Limb (tissue), 2 donors: ENCODE measurements around the gene PHLPP1.
A peak's percentile ranks its signal among the peaks of the same experiment; 100 is the strongest.

ENCODE experiments used
- DNase-seq, 2 donors: peaks; one replicate each; pipeline ENCODE4 v3.0.0-alpha.2; 2016; ENCODE audit errors: extremely low spot score in 2 of 2

PHLPP1 gene

DNA sequence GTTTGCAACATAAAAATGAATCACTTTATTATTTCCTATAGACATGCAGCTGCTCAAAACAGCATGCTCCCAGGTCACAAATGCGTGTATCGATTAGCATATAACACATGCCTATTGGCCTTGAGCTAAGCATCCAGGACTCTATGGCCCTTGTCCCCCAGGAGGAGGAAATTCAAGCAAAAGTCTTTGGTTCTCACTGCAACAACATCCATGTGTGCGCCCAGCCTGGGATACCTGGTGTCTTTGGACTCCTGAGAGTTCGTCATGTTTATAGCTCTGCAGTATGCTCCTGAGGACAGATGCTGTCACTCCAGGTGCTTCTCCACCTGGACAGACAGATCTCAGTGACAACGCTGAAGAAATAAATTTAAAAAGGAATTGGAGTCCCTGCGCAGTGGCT, 284.6 kb downstream of the PHLPP1 start:
- no peak for DNase-seq

DNA sequence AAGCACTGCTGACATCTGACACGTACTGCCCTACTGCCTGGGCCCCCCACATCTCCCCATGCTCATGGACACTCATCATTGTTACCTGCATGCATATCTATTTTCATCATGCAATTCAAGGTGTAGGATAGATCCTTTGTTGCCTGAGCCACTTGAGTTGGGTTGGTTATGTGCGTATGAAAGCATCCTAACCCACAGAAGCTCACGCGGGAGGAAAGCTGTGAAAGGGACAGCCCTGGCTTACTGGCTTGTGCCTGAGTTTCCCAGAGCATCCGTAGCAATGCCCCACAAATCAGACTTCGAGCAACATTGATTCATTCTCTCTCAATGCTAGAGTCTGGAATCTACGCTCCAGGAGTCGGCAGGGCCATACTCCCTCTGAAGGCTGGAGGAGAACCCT, 285.5 kb downstream of the PHLPP1 start:
- no peak for DNase-seq

DNA sequence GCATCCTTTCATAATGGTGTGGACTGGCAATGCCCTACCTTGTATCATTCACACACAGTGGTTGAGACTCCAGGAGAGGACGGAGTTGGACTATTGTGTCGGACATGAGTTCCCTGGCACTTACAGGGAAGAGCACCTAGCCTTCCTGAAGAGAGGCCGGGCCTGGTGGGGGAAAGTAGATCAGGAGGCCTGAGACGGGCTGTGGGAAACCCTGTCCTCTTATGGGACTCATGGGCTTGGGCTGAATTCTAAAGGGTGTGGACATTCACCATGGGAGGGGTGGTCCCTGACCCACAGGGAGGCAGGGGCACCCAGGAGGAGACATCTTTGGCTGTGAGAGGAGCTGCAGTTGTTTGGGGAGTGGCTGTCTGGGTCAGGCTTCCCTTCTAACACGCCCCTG, 286.5 kb downstream of the PHLPP1 start:
- DNase-seq = no peak

DNA sequence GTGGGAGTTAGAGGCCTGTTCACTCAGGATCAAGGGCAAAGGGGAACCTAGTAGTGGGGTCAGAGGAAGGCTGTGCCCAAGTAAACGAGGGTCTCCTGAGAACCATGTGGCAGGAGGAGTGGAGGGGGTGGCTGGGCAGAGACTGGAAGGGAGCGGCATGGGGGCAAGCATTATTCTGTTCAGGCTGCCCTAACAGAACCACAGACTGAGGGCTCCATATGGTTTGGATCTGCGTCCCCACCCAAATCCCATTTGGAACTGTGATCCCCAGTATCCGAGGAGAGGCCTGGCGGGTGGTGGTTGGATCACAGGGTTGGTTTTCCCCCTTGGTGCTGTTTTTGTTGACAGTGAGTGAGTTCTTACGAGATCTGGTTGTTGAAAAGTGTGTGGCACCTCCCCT, 287.0 kb downstream of the PHLPP1 start:
- no peak for DNase-seq

DNA sequence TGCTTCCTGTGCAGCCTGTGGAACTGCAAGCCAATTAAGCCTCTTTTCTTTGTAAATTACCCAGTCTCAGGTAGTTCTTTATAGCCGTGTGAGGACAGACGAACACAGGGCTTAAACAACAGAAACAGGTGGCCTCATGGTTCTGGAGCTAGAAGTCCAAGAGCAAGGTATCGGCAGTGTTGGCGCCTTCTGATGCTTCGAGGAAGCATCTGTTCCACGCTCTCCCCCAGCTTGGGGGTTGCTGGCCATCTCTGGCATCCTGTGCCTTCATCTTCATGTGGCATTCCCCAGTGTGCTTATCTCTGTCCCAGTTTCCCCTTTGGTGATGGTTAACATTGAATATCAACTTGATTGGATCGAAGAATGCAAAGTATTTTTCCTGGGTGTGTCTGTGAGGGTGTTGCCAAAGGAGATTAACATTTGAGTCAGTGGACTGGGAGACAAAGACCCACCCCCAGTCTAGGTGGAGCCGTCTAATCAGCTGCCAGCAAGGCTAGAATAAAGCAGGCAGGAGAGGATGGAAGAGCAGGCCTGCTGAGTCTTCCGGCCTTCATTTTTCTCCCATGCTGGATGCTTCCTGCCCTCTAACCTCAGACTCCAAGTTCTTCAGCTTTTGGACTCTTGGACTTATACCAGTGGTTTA, 287.6 kb downstream of the PHLPP1 start:
- DNase-seq = no peak

DNA sequence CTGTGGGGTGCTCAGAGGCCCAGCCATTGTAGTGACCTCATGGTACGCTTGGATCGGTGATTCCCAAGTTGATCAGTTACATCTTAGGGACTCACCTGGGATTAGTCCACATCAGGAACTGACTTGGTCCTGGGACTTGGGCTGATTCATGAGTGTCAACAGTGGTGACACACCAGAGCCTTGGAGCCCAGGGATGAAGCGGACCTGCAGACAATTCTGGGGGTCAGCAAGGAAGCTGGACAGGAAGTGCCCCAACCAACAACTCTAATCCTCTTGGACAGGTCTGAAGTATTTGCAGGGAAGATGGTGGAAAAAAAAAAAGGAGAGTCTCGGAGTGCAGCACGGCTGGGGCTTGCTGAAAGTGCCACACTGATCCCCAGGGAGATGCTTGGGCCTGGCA, 288.6 kb downstream of the PHLPP1 start:
- no peak for DNase-seq

DNA sequence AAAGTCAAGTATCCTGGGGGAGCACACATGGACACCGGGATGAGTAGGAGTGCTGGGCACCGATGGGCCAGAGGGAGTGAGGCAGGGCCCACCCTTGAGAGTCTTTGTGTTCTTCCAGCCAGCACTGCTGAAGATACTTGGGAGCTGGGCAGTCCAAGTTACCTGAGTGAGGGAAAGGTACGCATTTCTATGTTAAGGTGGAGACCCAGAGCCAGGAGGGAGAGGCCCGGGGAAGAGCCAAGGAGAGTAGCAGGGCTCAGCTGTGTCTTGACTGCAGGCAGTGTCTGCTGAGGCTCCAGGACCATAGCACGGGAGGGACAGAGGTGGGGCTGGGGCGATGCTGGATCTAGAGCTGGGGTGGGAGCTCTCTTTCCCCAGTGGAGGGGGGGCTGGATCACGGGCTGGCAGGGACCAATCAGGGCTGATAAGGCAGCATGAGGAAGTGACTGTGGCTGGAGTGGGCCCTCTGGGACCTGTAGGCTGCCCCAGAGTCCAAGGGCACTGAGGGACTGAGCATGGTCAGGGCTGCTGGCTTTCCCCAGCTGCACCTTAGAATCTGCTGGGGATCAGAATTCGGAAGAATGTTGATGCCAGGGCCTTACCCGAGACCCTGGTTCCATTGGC, 289.2 kb downstream of the PHLPP1 start:
- DNase-seq = no peak

DNA sequence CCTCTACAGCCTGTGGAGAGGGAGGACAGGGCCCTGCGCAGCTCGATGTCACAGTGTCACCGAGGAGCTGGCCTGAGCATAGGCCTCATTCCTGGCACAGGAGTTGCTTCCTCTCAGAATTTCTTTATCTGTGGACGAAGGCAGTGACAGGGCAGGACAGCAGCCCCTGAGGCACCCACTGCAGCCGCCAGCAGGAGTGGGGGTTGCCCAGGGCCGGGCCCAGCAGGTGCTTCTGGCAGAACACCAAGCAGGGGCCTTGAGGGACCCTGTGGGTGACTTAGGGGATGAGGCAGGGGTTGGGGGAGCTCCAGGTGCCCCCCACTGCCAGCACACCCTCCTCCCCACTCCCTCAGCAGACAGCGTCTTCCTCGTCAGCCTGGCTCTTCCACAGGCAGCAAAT, 290.0 kb downstream of the PHLPP1 start:
- no peak for DNase-seq

DNA sequence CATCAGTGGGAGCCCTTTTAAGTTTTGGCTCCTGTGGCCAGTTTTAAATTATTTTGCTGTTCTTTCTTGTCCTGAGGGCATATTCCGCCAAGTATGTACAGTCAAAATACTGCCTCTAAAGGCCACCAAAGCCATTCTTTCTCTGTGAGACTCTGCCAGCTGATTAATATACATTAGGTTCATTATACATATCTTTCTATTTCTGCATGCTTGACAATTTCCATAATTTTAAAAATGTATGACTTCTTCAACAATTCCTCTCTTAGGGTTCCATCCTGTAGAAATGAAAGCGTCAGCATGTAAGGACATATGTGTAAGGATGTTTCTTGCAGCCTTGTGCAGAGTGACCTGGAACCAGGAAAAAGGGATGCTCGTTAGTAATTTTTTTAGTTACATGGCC, 291.9 kb downstream of the PHLPP1 start:
- DNase-seq = no peak

DNA sequence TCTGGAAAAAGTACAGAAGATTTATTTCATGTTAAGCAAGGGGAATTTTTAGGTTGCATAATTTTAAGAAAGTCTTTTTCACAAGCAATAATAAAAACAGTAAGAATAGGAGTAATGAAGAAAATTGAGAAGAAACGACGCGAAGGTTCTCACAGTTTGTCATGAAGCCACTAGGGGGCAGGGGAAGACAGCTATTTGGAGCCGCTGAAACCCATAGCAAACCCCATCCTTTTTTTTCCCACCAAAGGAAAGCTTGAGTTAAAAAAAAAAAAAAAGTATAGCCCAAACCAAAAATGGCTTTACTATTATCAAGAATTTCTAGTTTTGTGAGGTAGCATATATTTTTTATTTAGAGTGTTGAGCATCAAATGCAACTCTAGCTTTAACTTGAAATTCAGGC, 300.9 kb downstream of the PHLPP1 start:
- DNase-seq = peak in 1 of 2 donors; percentile 80

DNA sequence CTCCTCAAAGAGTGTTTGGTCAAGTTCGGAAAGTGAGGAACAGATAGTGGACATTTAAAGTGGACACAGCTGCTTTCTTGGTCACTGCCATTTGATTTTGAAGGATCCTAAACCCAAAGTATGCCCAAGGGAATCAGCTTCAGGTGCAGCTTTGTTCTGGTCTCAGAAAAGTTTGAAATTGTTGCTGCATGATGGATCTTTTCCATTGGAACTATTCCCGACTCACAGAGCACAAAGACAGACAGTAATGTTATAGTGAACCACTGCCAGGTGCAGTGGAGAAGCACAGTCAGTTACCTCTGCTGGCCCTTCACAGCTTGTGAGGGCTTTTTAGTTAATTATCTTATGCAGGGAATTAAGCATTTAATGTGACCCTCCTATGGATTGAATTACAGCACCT, 301.7 kb downstream of the PHLPP1 start:
- DNase-seq = no peak

DNA sequence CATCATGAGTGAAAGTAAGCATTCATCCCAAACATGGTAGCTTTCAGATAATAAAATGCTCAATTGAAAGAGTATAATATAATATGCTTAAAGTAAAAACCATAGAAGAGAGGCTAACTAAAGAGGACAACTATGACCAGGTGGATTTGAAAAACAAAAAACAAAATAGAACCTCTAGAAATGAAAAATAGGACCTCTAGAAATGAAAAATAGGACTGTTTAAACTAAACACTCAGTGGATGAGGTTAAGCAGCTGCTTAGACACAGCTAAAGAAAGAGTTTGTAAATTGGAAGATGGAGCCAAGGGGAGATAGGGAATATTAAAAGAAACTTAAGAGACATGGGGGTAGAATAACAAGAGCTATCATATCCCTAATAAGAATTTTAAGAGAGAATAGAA, 302.6 kb downstream of the PHLPP1 start:
- DNase-seq = no peak

DNA sequence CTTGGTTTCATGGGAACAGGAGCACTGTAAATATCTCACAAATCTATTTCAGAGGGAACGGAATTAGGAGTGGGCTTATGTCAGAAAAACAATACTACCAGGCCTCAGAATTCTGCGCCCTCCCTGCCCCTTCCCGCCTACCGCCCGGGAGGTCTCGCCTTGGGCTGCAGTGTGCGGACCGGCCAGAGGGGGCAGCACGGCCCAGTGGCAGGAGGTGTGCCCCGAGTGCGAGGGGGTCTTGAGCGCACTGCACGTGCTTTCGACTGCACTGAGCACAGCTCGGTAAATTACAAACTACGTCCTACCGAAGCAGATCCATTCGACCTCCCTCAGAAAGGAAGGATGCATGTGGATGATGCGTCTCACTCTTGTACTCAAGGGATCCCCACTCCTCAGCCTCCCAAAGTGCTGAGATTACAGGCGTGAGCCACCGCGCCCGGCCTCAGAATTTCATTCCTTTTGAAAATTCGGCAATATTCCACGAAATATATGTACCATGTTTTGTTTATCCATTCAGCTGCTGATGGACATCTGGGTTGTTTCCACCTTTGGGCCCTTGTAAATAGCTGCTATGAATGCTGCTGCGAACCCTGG, 307.2 kb downstream of the PHLPP1 start:
- DNase-seq = no peak

DNA sequence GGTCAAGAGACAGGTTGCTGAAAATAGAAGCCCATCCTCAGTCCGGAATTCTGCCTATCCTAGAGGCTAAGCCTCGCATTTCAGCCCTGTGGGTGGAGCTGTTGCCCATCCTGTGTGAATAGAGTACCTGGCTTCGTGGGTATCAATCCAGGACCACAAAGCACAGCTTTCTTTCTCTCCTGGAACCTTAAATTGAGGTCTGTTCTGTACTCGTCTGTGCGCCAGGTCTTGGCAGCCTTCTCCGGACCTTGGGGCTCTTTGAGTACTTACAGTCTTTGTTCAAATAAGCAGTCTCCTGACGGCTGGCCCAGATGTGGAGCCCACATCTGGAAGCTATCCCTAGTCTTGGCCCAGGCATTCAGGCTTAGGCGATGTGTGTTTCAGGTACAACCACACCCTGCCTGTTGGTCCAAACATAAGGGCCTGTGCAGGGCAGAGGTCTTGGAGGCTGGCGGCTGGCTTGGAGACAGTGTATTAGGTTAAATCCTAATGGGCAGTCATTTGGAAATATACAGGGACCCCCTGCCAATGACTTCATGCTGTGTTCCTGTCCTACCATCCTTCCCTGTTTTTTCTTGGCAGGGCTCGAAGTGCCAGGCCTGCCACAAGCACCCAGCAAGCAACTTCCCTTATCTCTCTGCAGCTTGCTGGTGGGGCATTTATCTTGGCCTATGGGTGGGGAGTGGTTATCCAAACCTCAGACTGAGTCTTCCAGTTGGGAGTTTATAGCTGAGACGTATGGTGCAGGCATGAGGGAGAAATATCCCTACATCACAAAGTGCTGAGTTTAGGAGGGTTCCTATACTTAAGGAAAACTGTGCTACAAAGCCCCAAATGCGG, 310.1 kb downstream of the PHLPP1 start:
- DNase-seq = peak; percentile 40 to 59

DNA sequence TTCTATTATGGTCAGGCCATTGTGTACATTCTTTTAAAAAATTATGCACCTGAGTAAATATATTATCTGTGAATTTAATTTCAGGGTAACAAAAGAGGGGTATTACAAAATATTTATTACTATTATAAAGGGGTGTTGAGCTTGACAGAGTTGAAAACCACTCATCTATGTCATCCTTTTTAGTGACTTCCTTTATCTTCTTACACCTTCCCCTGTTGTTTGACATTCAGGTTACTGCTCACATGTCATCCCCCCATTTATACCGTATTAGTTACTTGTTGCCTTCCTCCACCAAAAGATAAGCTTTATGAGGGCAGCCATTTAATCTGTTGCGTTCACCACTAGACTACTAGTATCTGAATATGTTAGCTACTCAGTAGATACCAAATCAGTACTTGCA, 313.0 kb downstream of the PHLPP1 start:
- no peak for DNase-seq
